H1 (cell line): ENCODE measurements around the gene ASB6. TPM values are rescaled to one million over a fixed set of nuclear protein-coding genes. Genes with fewer than 3 reads are reported as not detected.

Experiments
- BCL11A ChIP-seq, 2 experiments: IDR thresholded peaks; one replicate each; pipeline ENCODE4 v1.6.1; 2011; ENCODE audit warnings: low read depth in 2 of 2, low read length in 2 of 2, mild to moderate bottlenecking in 2 of 2
- CBX5 ChIP-seq: fragments of 300-800, 300-1000 bp; sonication (generic); IDR thresholded peaks from 2 replicates; pipeline ENCODE4 v1.7.1; 2016; ENCODE audit warnings: antibody characterized with exemption, low read length, low read depth
- FOSL1 ChIP-seq: IDR thresholded peaks from 2 replicates; pipeline ENCODE4 v1.6.1; 2011; ENCODE audit warnings: mild to moderate bottlenecking, low read depth, low read length, moderate library complexity; ENCODE audit not compliant: insufficient read depth
- JUND ChIP-seq: IDR thresholded peaks from 2 replicates; pipeline ENCODE4 v1.6.1; 2011; ENCODE audit warnings: mild to moderate bottlenecking, improper control_type of control experiment, low read length
- SP1 ChIP-seq: IDR thresholded peaks from 2 replicates; pipeline ENCODE4 v1.6.1; 2011; ENCODE audit warnings: low read depth, low read length
- polyA plus RNA-seq, 7 experiments: library from polyadenylated mRNA; depleted of rRNA in 3 of 7; stranded (reverse) in 5 of 7; unstranded in 2 of 7; fragments of >200 nt in 5 of 7; fragments of 200-250 nt in 2 of 7; gene quantifications; 1 replicate in 5 of 7; 2 replicates in 1 of 7; 4 replicates in 1 of 7; pipeline versions ENCODE4 v1.2.1 to v1.2.3, GENCODE V29; 2011 to 2013; ENCODE audit warnings: missing spikeins in 2 of 7, mixed read lengths in 2 of 7
- total RNA-seq: library from RNA; stranded (reverse); fragmentation: NEBNext Ultra II Directional; extraction: Animal tissue kit (Norgen Biotek cat#: 25700); gene quantifications from 2 replicates; pipeline ENCODE4 v1.2.1, GENCODE V29; 2021

ASB6 gene
- total and polyA plus RNA-seq, 2 of the 8 experiments (the other 6 are each of a cell fraction or from before 2014, with no cell fraction given) = 14.0 to 17.3 TPM

GRCh38 chr9:129647635-129648034 lies 5.7 kb upstream of the ASB6 start (continued):
- TF ChIP-seq FOSL1 = no peak
- TF ChIP-seq BCL11A (IDR thresholded peaks at IDR 0.05; ENCODE audit: low read depth in 2 of 2, low read length in 2 of 2) = no peak
- no peak for TF ChIP-seq SP1
- no peak for TF ChIP-seq CBX5
- no peak for TF ChIP-seq JUND
